Right atrium auricular region (tissue), 2 donors: Measurements from ENCODE around the gene KIT. TPM values are rescaled to one million over a fixed set of nuclear protein-coding genes. Genes with fewer than 3 reads are reported as not detected.

Experiments used
- DNase-seq: peaks from one replicate; pipeline ENCODE4 v3.0.0-alpha.2; 2019; ENCODE audit warnings: low spot score
- H3K27ac ChIP-seq, 2 donors: fragments of 200-600 bp; sonication (generic); 1 replicate in 1 of 2; 2 replicates in 1 of 2; pipeline ENCODE4 v1.5.1; 2016 to 2019
- H3K27me3 ChIP-seq, 2 donors: fragments of 200-600 bp; sonication (generic); one replicate each; pipeline versions ENCODE4 v1.5.1 to v1.6.0; 2017 to 2019
- H3K36me3 ChIP-seq: fragments of 200-600 bp; sonication (generic); one replicate; pipeline ENCODE4 v1.5.1; 2016
- H3K4me1 ChIP-seq, 2 donors: fragments of 200-600 bp; sonication (generic); one replicate each; pipeline versions ENCODE4 v1.5.1 to v1.6.0; 2017 to 2019
- H3K4me3 ChIP-seq, 2 donors: fragments of 200-600 bp; sonication (generic); 1 replicate in 1 of 2; 2 replicates in 1 of 2; pipeline ENCODE4 v1.5.1; 2017 to 2019; ENCODE audit warnings: mild to moderate bottlenecking in 1 of 2, moderate library complexity in 1 of 2
- H3K9me3 ChIP-seq, 2 donors: fragments of 200-600 bp; sonication (generic); one replicate each; pipeline ENCODE4 v1.5.1; 2019
- CTCF ChIP-seq, 2 donors: fragments of 200-600 bp; sonication (generic); IDR thresholded peaks; one replicate each; pipeline ENCODE4 v1.5.1; 2019; ENCODE audit warnings: antibody characterized with exemption in 2 of 2
- total RNA-seq, 2 donors: library from RNA; depleted of rRNA; stranded (reverse); fragments of >200 nt; gene quantifications; one replicate each; pipeline ENCODE4 v1.1.0, GENCODE V29; 2016

The KIT gene
- total RNA-seq, 2 donors from 2014 or later, result 1.5 to 2.6 TPM

DNA sequence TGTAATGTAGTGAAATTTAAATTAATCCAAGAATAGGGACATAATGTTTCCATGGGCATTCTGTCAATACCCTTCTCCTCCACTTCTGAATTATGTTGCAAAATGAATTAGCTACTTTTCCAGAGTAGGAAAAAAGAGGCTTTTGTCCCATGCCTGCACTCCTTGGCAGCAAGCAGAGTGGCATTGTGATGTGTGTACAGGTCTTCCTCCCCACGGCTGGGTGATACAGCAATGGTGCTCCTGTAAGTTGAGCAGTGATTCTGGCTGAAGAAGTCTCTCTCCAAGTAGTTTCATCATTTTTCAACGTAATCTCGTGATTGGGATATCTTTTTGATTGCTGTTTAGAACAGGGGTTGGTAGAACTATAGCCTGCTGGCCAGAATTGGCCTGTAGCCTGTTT, 59.9 kb downstream of the KIT start:
- no peaks in the 10 kb centered on the region for H3K9me3 ChIP-seq
- no peak overlapping the region for H3K4me3 ChIP-seq
- no peaks in the 10 kb centered on the region for H3K36me3 ChIP-seq
- no peak for TF ChIP-seq CTCF (IDR thresholded peaks at IDR 0.05)
- no peaks in the 10 kb centered on the region for H3K4me1 ChIP-seq
- no peak overlapping the region for H3K27ac ChIP-seq
- no peaks in the 10 kb centered on the region for H3K27me3 ChIP-seq
- DNase-seq, result no peak

- Histone ChIP-seq H3K27me3 (no peaks in the 10 kb centered on the region), H3K4me3 (no peak overlapping the region), H3K36me3 (no peaks in the 10 kb centered on the region), H3K4me1 (peaks cover 0 to 4% of the 10 kb centered on the region in 2 donors), H3K27ac (no peak overlapping the region), H3K9me3 (no peaks in the 10 kb centered on the region)
- TF ChIP-seq CTCF (IDR thresholded peaks at IDR 0.05), result no peak
- no peak for DNase-seq
Observed at GRCh38 chr4:54719378-54719777, 61.6 kb downstream of the KIT start.

- Histone ChIP-seq H3K9me3 (no peaks in the 10 kb centered on the region), H3K27me3 (no peaks in the 10 kb centered on the region), H3K4me3 (no peak overlapping the region), H3K36me3 (no peaks in the 10 kb centered on the region), H3K4me1 (peaks cover 0 to 4% of the 10 kb centered on the region in 2 donors), H3K27ac (no peak overlapping the region)
- no peak for DNase-seq
- no peak for TF ChIP-seq CTCF (IDR thresholded peaks at IDR 0.05)
Observed at GRCh38 chr4:54723220-54723619, 65.5 kb downstream of the KIT start.

DNA sequence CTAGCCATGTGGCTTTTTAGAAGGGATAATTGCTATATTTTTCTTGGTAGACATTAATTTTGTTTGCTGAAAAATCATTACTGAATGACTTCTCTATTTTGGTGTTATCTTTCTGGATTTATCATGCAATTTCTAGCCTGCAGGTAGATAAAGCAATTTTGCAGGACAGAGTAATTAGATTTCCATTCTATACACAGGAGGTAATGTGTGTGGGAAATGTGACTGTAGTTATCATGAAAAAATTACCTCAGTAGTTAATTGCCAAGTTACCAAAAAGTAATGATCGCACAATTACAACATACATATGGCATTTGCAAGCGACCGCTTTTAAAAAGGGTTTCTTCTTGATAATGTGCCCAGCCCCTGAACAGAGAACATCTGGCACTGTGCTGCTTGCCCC, 66.1 kb downstream of the KIT start:
- TF ChIP-seq CTCF (IDR thresholded peaks at IDR 0.05), result no peak
- peaks cover 0 to 4% of the 10 kb centered on the region in 2 donors for H3K4me1 ChIP-seq
- no peaks in the 10 kb centered on the region for H3K27me3 ChIP-seq
- no peak for DNase-seq
- H3K36me3 ChIP-seq, result no peaks in the 10 kb centered on the region
- H3K9me3 ChIP-seq, result no peaks in the 10 kb centered on the region
- no peak overlapping the region for H3K27ac ChIP-seq
- H3K4me3 ChIP-seq, result no peak overlapping the region

GRCh38 chr4:54726907-54727306, 69.2 kb downstream of the KIT start:
- peaks cover 0 to 4% of the 10 kb centered on the region in 2 donors for H3K4me1 ChIP-seq

More at GRCh38 chr4:54726907-54727306, 69.2 kb downstream of the KIT start:
- H3K27ac ChIP-seq, result no peak overlapping the region
- no peaks in the 10 kb centered on the region for H3K9me3 ChIP-seq
- no peak overlapping the region for H3K4me3 ChIP-seq
- no peak for DNase-seq
- no peak for TF ChIP-seq CTCF (IDR thresholded peaks at IDR 0.05)
- no peaks in the 10 kb centered on the region for H3K27me3 ChIP-seq
- H3K36me3 ChIP-seq, result no peaks in the 10 kb centered on the region
